Heart right ventricle (tissue), 16 donors: ENCODE data around the gene TXNDC16. TPM values are rescaled to one million over a fixed set of nuclear protein-coding genes. Genes with fewer than 3 reads are reported as not detected.

ENCODE experiments used
- ATAC-seq, 8 donors: fragments of 200-7000 bp; cut with Tn5 transposase; one replicate each; pipeline ENCODE4 v1.9.1; 2020; ENCODE audit warnings: mild to moderate bottlenecking in 8 of 8, moderate library complexity in 8 of 8, moderate number of reproducible peaks in 1 of 8
- DNase-seq, 2 donors: peaks; one replicate each; pipeline ENCODE4 v3.0.0-alpha.2; 2020
- H3K27ac ChIP-seq, 10 donors: fragments of 200-600 bp; sonication (generic) in 2 of 10; one replicate each; pipeline versions ENCODE4 v1.5.0 to v1.8.0; 2020 to 2022; ENCODE audit warnings: mild to moderate bottlenecking in 3 of 10
- H3K27me3 ChIP-seq, 7 donors: fragments of 200-600 bp; one replicate each; pipeline ENCODE4 v1.8.0; 2021 to 2022; ENCODE audit warnings: mild to moderate bottlenecking in 2 of 7
- H3K36me3 ChIP-seq, 9 donors: fragments of 200-600 bp; sonication (generic) in 1 of 9; one replicate each; pipeline versions ENCODE4 v1.5.0 to v1.8.0; 2020 to 2022; ENCODE audit warnings: mild to moderate bottlenecking in 2 of 9
- H3K4me1 ChIP-seq, 9 donors: fragments of 200-600 bp; sonication (generic) in 1 of 9; one replicate each; pipeline versions ENCODE4 v1.5.0 to v1.8.0; 2020 to 2022; ENCODE audit warnings: mild to moderate bottlenecking in 4 of 9
- H3K4me3 ChIP-seq, 10 donors: fragments of 200-600 bp; sonication (generic) in 2 of 10; one replicate each; pipeline versions ENCODE4 v1.5.0 to v1.8.0; 2020 to 2022; ENCODE audit warnings: mild to moderate bottlenecking in 7 of 10, moderate library complexity in 2 of 10
- H3K9me3 ChIP-seq, 11 donors: fragments of 200-600 bp in 10 of 11; sonication (generic) in 2 of 11; one replicate each; pipeline versions ENCODE4 v1.5.0 to v1.8.0; 2013 to 2022; ENCODE audit warnings: mild to moderate bottlenecking in 2 of 11, control low read depth in 1 of 11, moderate library complexity in 1 of 11
- CTCF ChIP-seq, 9 donors: fragments of 200-600 bp; sonication (generic) in 2 of 9; IDR thresholded peaks; one replicate each; pipeline versions ENCODE4 v1.5.0 to v1.8.0; 2021 to 2022; ENCODE audit warnings: antibody characterized with exemption in 9 of 9, mild to moderate bottlenecking in 5 of 9, moderate library complexity in 1 of 9
- WGBS, 2 donors: extraction: QIAGEN DNeasy Blood & Tissue Kit; methylation state at CpG; one replicate each; pipeline ENCODE4 v1.1.7; 2013; ENCODE audit warnings: inconsistent platforms in 1 of 2; 5-methylcytosine and 5-hydroxymethylcytosine counted together
- intact Hi-C, 10 donors: fragments of 100-400 bp; cut with DNase I; formaldehyde crosslinking; loops; one replicate each; pipeline versions ENCODE4 v1.11.1 to v1.14.2; 2022
- polyA plus RNA-seq, 2 donors: library from polyadenylated mRNA; stranded (reverse); fragments of 200-250 nt; gene quantifications; one replicate each; pipeline ENCODE4 v1.2.3, GENCODE V29; 2013
- total RNA-seq, 10 donors: library from RNA; stranded (reverse); fragmentation: NEBNext Ultra II Directional in 3 of 10; extraction: Animal tissue kit (Norgen Biotek cat#: 25700) in 3 of 10; gene quantifications; one replicate each; pipeline versions ENCODE4 v1.2.1 to v1.2.4, GENCODE V29; 2021 to 2023
- donor health status: Arrhythmogenic right ventricular cardiomyopathy.
- donor health status: ischemic (EF 13 %, LVEDD 7.1; RV severe dilation, severe dysfunction).
- donor health status: healthy with polysubstance abuse.
- donor health status: DM: no; HTN: yes; CAD: no.
- donor health status: DM: no; HTN: no; CAD: no.
- donor health status: ischemic (EF 25% LVEDD 6.9; RV normal size, moderate dysfunction).
- donor health status: ischemic (EF 25% LVEDD 5.7; RV mildly dilated, moderate dysfunction).
- donor health status: healthy.
- donor health status: DM: yes; HTN: yes; CAD: no.
- donor health status: Ischemic cardiomyopathy.
- donor health status: ischemic (EF 35%, LVEDD 5.7; RV mildly dilated, moderate dysfunction).
- donor health status: nonischemic (EF 11% LVEDD 7.7; RV severe dilation, severe dysfunction).
- donor health status: DM: yes; HTN: yes; CAD: no.
- donor health status: PGD.
- donor health status: ischemic (EF 29% LVEDD 5.4; RV normal size, mild dysfunction).
- donor health status: nonischemic (EF 23%, LVEDD 6.1; RV moderate dilation, normal function).

TXNDC16 gene
- total and polyA plus RNA-seq, 12 donors = 1.2 to 6.3 (median 4.1) TPM

- H3K36me3 ChIP-seq = no peaks in the 10 kb centered on the region
- intact Hi-C loops = loop anchor here in 1 of 10 donors (10.0 kb wide), 1 partner anchor 91 kb away; the partner anchor contains the start of gene PTGER2
- no peak for TF ChIP-seq CTCF (IDR thresholded peaks at IDR 0.05)
- peaks cover 0 to 45% (median 0%) of the 10 kb centered on the region in 7 donors for H3K27me3 ChIP-seq
- 77 to 83% methylated on average over 1 of the region's 1 CpG for WGBS, 2 donors
- H3K9me3 ChIP-seq = no peaks in the 10 kb centered on the region
- H3K4me3 ChIP-seq = no peak overlapping the region
- ATAC-seq (no peak), DNase-seq (no peak)
- H3K27ac ChIP-seq = no peak overlapping the region
- peaks cover 0 to 23% (median 0%) of the 10 kb centered on the region in 9 donors for H3K4me1 ChIP-seq
Measured at GRCh38 chr14:52405314-52405713, 147.0 kb downstream of the TXNDC16 start.

GRCh38 chr14:52402812-52403526, 149.3 kb downstream of the TXNDC16 start:
- no peak for ATAC-seq
- H3K4me3 ChIP-seq = no peak overlapping the region
- TF ChIP-seq CTCF (IDR thresholded peaks at IDR 0.05) = no peak
- intact Hi-C loops = loop anchor here in 1 of 10 donors (10.0 kb wide), 1 partner anchor 88 kb away; the partner anchor contains the start of gene PTGER2
- peaks cover 0 to 51% (median 0%) of the 10 kb centered on the region in 7 donors for H3K27me3 ChIP-seq
- DNase-seq = no peak
- WGBS, 2 donors = 75 to 77% methylated on average over 4 of the region's 4 CpGs
- peaks cover 0 to 29% (median 0%) of the 10 kb centered on the region in 9 donors for H3K4me1 ChIP-seq
- no peak overlapping the region for H3K27ac ChIP-seq
- H3K36me3 ChIP-seq = no peaks in the 10 kb centered on the region
- H3K9me3 ChIP-seq = no peaks in the 10 kb centered on the region

- no peak overlapping the region for H3K27ac ChIP-seq
- peaks cover 0 to 64% (median 0%) of the 10 kb centered on the region in 7 donors for H3K27me3 ChIP-seq
- peaks cover 0 to 34% (median 0%) of the 10 kb centered on the region in 9 donors for H3K4me1 ChIP-seq
- no peak for TF ChIP-seq CTCF (IDR thresholded peaks at IDR 0.05)
- no peak for DNase-seq
- ATAC-seq = no peak
- H3K36me3 ChIP-seq = no peaks in the 10 kb centered on the region
- no peak overlapping the region for H3K4me3 ChIP-seq
- H3K9me3 ChIP-seq = peaks cover 0 to 9% (median 0%) of the 10 kb centered on the region in 11 donors
- WGBS, 2 donors = 55 to 56% methylated on average over 3 of the region's 3 CpGs
- intact Hi-C loops = loop anchor here in 1 of 10 donors (10.0 kb wide), 1 partner anchor 86 kb away; the partner anchor contains the start of gene PTGER2
Measured at GRCh38 chr14:52400846-52401245, 151.5 kb downstream of the TXNDC16 start.

GRCh38 chr14:52399921-52400595, 152.2 kb downstream of the TXNDC16 start:
- ATAC-seq (no peak), DNase-seq (no peak)
- peaks cover 0 to 12% (median 0%) of the 10 kb centered on the region in 11 donors for H3K9me3 ChIP-seq
- H3K27ac ChIP-seq = no peak overlapping the region
- WGBS, 2 donors = 63 to 64% methylated on average over 8 of the region's 8 CpGs
- peaks cover 0 to 35% (median 0%) of the 10 kb centered on the region in 9 donors for H3K4me1 ChIP-seq
- H3K4me3 ChIP-seq = no peak overlapping the region
- intact Hi-C loops = loop anchor here in 1 of 10 donors (10.0 kb wide), 1 partner anchor 85 kb away; the partner anchor contains the start of gene PTGER2
- peaks cover 0 to 56% (median 0%) of the 10 kb centered on the region in 7 donors for H3K27me3 ChIP-seq
- no peaks in the 10 kb centered on the region for H3K36me3 ChIP-seq
- TF ChIP-seq CTCF (IDR thresholded peaks at IDR 0.05) = no peak
